HUES6 (cell line): Measurements from ENCODE around the gene RPLP1.

Experiments used
- H3K27ac ChIP-seq: 2 replicates; pipeline ENCODE4 v1.7.0; 2013; ENCODE audit warnings: low read depth, mild to moderate bottlenecking, low read length, inconsistent platforms
- H3K27me3 ChIP-seq: 2 replicates; pipeline ENCODE4 v1.6.1; 2013; ENCODE audit warnings: low read length; ENCODE audit not compliant: control insufficient read depth, insufficient read depth
- H3K36me3 ChIP-seq: 2 replicates; pipeline ENCODE4 v1.6.1; 2013; ENCODE audit warnings: low read length; ENCODE audit not compliant: control insufficient read depth, insufficient read depth
- H3K4me1 ChIP-seq: 2 replicates; pipeline ENCODE4 v1.6.1; 2013; ENCODE audit warnings: low read length; ENCODE audit not compliant: control insufficient read depth, insufficient read depth
- H3K4me3 ChIP-seq: 2 replicates; pipeline ENCODE4 v1.5.1; 2013; ENCODE audit warnings: low read depth, low read length
- H3K9ac ChIP-seq: one replicate; pipeline ENCODE4 v1.6.1; 2013; ENCODE audit warnings: mild to moderate bottlenecking, low read length
- H3K9me3 ChIP-seq: 2 replicates; pipeline ENCODE4 v1.6.1; 2013; ENCODE audit warnings: low read depth, low read length; ENCODE audit not compliant: control insufficient read depth, insufficient read depth

RPLP1 gene

GRCh38 chr15:69498987-69499386 is 46.4 kb downstream of the RPLP1 start:
- Histone ChIP-seq H3K4me1 (peaks cover 8% of the 10 kb centered on the region; the same call in 1 of the 2 replicates), H3K9me3 (no peaks in the 10 kb centered on the region), H3K36me3 (no peaks in the 10 kb centered on the region), H3K9ac (no peak overlapping the region), H3K27ac (no peak overlapping the region), H3K4me3 (no peak overlapping the region), H3K27me3 (no peaks in the 10 kb centered on the region)

DNA sequence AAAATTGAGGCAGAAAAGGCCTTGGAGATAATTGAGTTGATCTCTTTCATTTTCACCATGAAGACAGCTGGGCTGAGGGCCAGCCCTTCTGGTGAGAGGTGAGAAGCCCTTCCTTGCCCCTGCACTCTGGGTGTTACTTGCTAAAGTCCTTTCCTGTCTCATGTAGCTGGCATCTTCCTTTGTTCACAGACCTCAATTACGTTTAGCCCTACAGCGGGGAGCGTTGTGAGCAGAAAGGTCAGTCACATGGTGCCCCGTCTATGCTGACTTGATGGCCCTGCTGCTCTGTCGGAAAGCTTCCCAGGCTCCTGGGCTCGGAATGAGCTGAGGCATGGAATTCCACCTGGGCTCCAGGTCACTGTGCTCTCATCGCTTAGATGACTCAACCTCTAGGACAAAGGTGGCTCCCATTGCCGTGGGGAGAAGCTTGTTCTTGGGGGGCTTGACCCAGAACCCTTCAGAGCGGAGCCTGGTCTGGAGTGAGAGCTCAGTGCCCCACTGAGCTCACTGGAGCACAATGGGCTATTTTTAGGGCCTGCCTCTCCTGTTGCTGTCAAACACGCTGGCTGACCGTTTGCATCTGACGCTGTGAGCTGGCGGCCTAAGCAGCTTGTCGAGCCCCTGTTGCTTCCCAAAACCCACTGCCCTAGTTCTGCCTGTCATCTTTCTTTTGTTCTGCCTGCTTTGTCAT is 47.0 kb downstream of the RPLP1 start:
- Histone ChIP-seq H3K36me3 (no peaks in the 10 kb centered on the region), H3K4me3 (no peak overlapping the region), H3K27me3 (no peaks in the 10 kb centered on the region), H3K9me3 (no peaks in the 10 kb centered on the region), H3K27ac (no peak overlapping the region), H3K9ac (no peak overlapping the region), H3K4me1 (peaks cover 8% of the 10 kb centered on the region; the same call in 1 of the 2 replicates)

- no peaks in the 10 kb centered on the region for H3K27me3 ChIP-seq
- peaks cover 8% of the 10 kb centered on the region; the same call in 1 of the 2 replicates for H3K4me1 ChIP-seq
- H3K27ac ChIP-seq: no peak overlapping the region
- no peak overlapping the region for H3K4me3 ChIP-seq
- no peaks in the 10 kb centered on the region for H3K36me3 ChIP-seq
- H3K9me3 ChIP-seq: no peaks in the 10 kb centered on the region
- H3K9ac ChIP-seq: no peak overlapping the region
These were observed 47.7 kb downstream of the RPLP1 start for GRCh38 chr15:69500339-69500738.

GRCh38 chr15:69501456-69501855 is 48.8 kb downstream of the RPLP1 start:
- H3K9me3 ChIP-seq: no peaks in the 10 kb centered on the region
- H3K4me1 ChIP-seq: peaks cover 8% of the 10 kb centered on the region; the same call in 1 of the 2 replicates
- no peaks in the 10 kb centered on the region for H3K27me3 ChIP-seq
- H3K9ac ChIP-seq: no peak overlapping the region
- H3K36me3 ChIP-seq: no peaks in the 10 kb centered on the region
- H3K4me3 ChIP-seq: no peak overlapping the region
- no peak overlapping the region for H3K27ac ChIP-seq

- H3K27ac ChIP-seq: no peak overlapping the region
- H3K4me3 ChIP-seq: no peak overlapping the region
- no peak overlapping the region for H3K9ac ChIP-seq
- no peaks in the 10 kb centered on the region for H3K27me3 ChIP-seq
- H3K9me3 ChIP-seq: no peaks in the 10 kb centered on the region
- no peaks in the 10 kb centered on the region for H3K36me3 ChIP-seq
- H3K4me1 ChIP-seq: peaks cover 8% of the 10 kb centered on the region; the same call in 1 of the 2 replicates
These were observed 49.9 kb downstream of the RPLP1 start for GRCh38 chr15:69502470-69503045.

- Histone ChIP-seq H3K27me3 (no peaks in the 10 kb centered on the region), H3K4me3 (no peak overlapping the region)
These were observed 51.9 kb downstream of the RPLP1 start for GRCh38 chr15:69504352-69505040.

More at GRCh38 chr15:69504352-69505040, 51.9 kb downstream of the RPLP1 start:
- H3K4me1 ChIP-seq: peaks cover 6% of the 10 kb centered on the region; the same call in 1 of the 2 replicates
- H3K36me3 ChIP-seq: no peaks in the 10 kb centered on the region
- no peak overlapping the region for H3K9ac ChIP-seq
- no peaks in the 10 kb centered on the region for H3K9me3 ChIP-seq
- no peak overlapping the region for H3K27ac ChIP-seq
